SK-N-SH (cell line): ENCODE data around the gene ZSWIM5. TPM values are rescaled to one million over a fixed set of nuclear protein-coding genes. Genes with fewer than 3 reads are reported as not detected.
"Not testable (repeated sequence)": the region's sequence is repeated elsewhere in the genome, so short reads cannot be mapped to it uniquely, and the experiment has no call there.

Source experiments
- CTCF ChIA-PET: fragments of 300-600, 350-600 bp; formaldehyde crosslinking; extraction: SDS; loops from one replicate; lab custom pipeline; 2021; lab: Yijun Ruan, JAX
- POLR2A ChIA-PET: fragments of 350-600 bp; sonication (Branson Sonifier 250); formaldehyde crosslinking; extraction: SDS; loops from one replicate; lab custom pipeline; 2020; ENCODE audit warnings: antibody characterized with exemption, inconsistent platforms; lab: Yijun Ruan, JAX
- DNase-seq: peaks from one replicate; pipeline ENCODE4 v3.0.0; 2012
- H2AFZ ChIP-seq: fragments of 200-600 bp; sonication (generic); 2 replicates; pipeline ENCODE4 v1.8.1; 2016; ENCODE audit warnings: antibody characterized with exemption, mild to moderate bottlenecking, low read depth
- H3F3A ChIP-seq: fragments of 200-600 bp; sonication (generic); replicated peaks from 2 replicates; pipeline ENCODE3; 2016; ENCODE audit warnings: antibody characterized with exemption, mild to moderate bottlenecking; ENCODE audit not compliant: insufficient read depth
- H3K27ac ChIP-seq, 2 experiments: fragments of 200-500 bp in 1 of 2; fragments of 200-600 bp in 1 of 2; sonication (Bioruptor generic) in 1 of 2; sonication (generic), shearing (Covaris generic) in 1 of 2; 2 replicates each; pipeline versions ENCODE4 v1.5.1 to v1.6.1; 2014 to 2016; ENCODE audit warnings: low read depth in 2 of 2, inconsistent platforms in 1 of 2, low read length in 1 of 2, mild to moderate bottlenecking in 1 of 2, mixed read lengths in 1 of 2
- H3K27me3 ChIP-seq: fragments of 200-600 bp; sonication (generic), shearing (Covaris generic); 2 replicates; pipeline ENCODE4 v1.6.1; 2016; ENCODE audit warnings: mixed run types; ENCODE audit not compliant: insufficient read depth
- H3K36me3 ChIP-seq, 2 experiments: fragments of 200-500 bp in 1 of 2; fragments of 200-600 bp in 1 of 2; sonication (Bioruptor generic) in 1 of 2; sonication (generic) in 1 of 2; replicated peaks in 1 of 2; 2 replicates each; pipeline versions ENCODE3 to v1.5.1; 2014 to 2016; ENCODE audit warnings: low read length in 1 of 2, mild to moderate bottlenecking in 1 of 2; ENCODE audit not compliant: insufficient read depth in 2 of 2, control insufficient read depth in 1 of 2
- H3K4me1 ChIP-seq, 2 experiments: fragments of 200-500 bp in 1 of 2; fragments of 200-600 bp in 1 of 2; sonication (Bioruptor generic) in 1 of 2; sonication (generic), shearing (Covaris generic) in 1 of 2; 2 replicates each; pipeline versions ENCODE4 v1.5.1 to v1.6.1; 2014 to 2016; ENCODE audit warnings: low read depth in 1 of 2, low read length in 1 of 2, mixed run types in 1 of 2; ENCODE audit not compliant: insufficient read depth in 2 of 2, control insufficient read depth in 1 of 2
- H3K4me2 ChIP-seq: fragments of 200-600 bp; sonication (generic), shearing (Covaris generic); 2 replicates; pipeline ENCODE4 v1.6.1; 2017; ENCODE audit warnings: mixed run types
- H3K4me3 ChIP-seq, 2 experiments: fragments of 200-500 bp in 1 of 2; fragments of 200-600 bp in 1 of 2; sonication (Bioruptor generic) in 1 of 2; sonication (generic), shearing (Covaris generic) in 1 of 2; 2 replicates each; pipeline versions ENCODE4 v1.5.1 to v1.8.1; 2014 to 2016; ENCODE audit warnings: low read depth in 2 of 2, inconsistent platforms in 1 of 2, low read length in 1 of 2, mild to moderate bottlenecking in 1 of 2, mixed read lengths in 1 of 2, moderate library complexity in 1 of 2
- H3K79me2 ChIP-seq: fragments of 200-600 bp; sonication (generic); 2 replicates; pipeline ENCODE4 v1.8.1; 2017; ENCODE audit warnings: mild to moderate bottlenecking; ENCODE audit not compliant: insufficient read depth
- H3K9ac ChIP-seq: fragments of 200-600 bp; sonication (generic); 2 replicates; pipeline ENCODE4 v1.6.1; 2017; ENCODE audit warnings: mixed run types
- H3K9me2 ChIP-seq: fragments of 200-600 bp; sonication (generic); 2 replicates; pipeline ENCODE4 v1.6.1; 2017; ENCODE audit warnings: mixed run types
- H3K9me3 ChIP-seq: fragments of 200-600 bp; sonication (generic); 2 replicates; pipeline ENCODE4 v1.6.1; 2017; ENCODE audit warnings: mixed run types, mild to moderate bottlenecking, moderate library complexity
- H4K20me1 ChIP-seq: fragments of 200-600 bp; sonication (generic); 2 replicates; pipeline ENCODE4 v1.6.1; 2017; ENCODE audit warnings: mild to moderate bottlenecking, mixed run types; ENCODE audit not compliant: insufficient read depth
- EP300 ChIP-seq, 2 experiments: IDR thresholded peaks; 2 replicates each; pipeline versions ENCODE4 v1.4.0 to v1.6.1; 2012; ENCODE audit warnings: borderline replicate concordance in 1 of 2, low read depth in 1 of 2, low read length in 1 of 2
- FOXJ3 ChIP-seq: sonication (generic); formaldehyde crosslinking; IDR thresholded peaks from 2 replicates; pipeline ENCODE4 v1.5.1; 2020; ENCODE audit warnings: mild to moderate bottlenecking, missing genetic modification reagents
- FOXM1 ChIP-seq: IDR thresholded peaks from 2 replicates; pipeline ENCODE4 v1.4.0; 2012; ENCODE audit warnings: low read depth, mild to moderate bottlenecking
- GATA2 ChIP-seq: sonication (generic); formaldehyde crosslinking; IDR thresholded peaks from 2 replicates; pipeline ENCODE4 v1.5.0; 2020; ENCODE audit warnings: mild to moderate bottlenecking, missing genetic modification reagents
- JUND ChIP-seq: IDR thresholded peaks from 2 replicates; pipeline ENCODE4 v1.4.0; 2012
- MEF2A ChIP-seq: IDR thresholded peaks from 2 replicates; pipeline ENCODE4 v1.4.0; 2012; ENCODE audit warnings: low read depth, borderline replicate concordance
- NFIC ChIP-seq: IDR thresholded peaks from 2 replicates; pipeline ENCODE4 v1.4.0; 2012; ENCODE audit warnings: borderline replicate concordance
- NRF1 ChIP-seq: IDR thresholded peaks from 2 replicates; pipeline ENCODE4 v1.6.1; 2012; ENCODE audit warnings: low read depth, mild to moderate bottlenecking, low read length
- POLR2AphosphoS5 ChIP-seq: IDR thresholded peaks from 2 replicates; pipeline ENCODE4 v1.6.1; 2012; ENCODE audit warnings: low read depth, low read length
- RAD21 ChIP-seq: IDR thresholded peaks from 2 replicates; pipeline ENCODE4 v1.6.1; 2012; ENCODE audit warnings: mild to moderate bottlenecking, low read length
- RXRA ChIP-seq: IDR thresholded peaks from 2 replicates; pipeline ENCODE4 v1.4.0; 2012; ENCODE audit warnings: low read depth, mild to moderate bottlenecking, borderline replicate concordance
- SIN3A ChIP-seq: IDR thresholded peaks from 2 replicates; pipeline ENCODE4 v1.6.1; 2012; ENCODE audit warnings: low read depth, mild to moderate bottlenecking, low read length, moderate library complexity, borderline replicate concordance
- TAF1 ChIP-seq: IDR thresholded peaks from 2 replicates; pipeline ENCODE4 v1.6.1; 2012; ENCODE audit warnings: low read depth, mild to moderate bottlenecking, low read length, moderate library complexity, borderline replicate concordance
- TEAD4 ChIP-seq: IDR thresholded peaks from 2 replicates; pipeline ENCODE4 v1.4.0; 2012; ENCODE audit warnings: mild to moderate bottlenecking, borderline replicate concordance; ENCODE audit not compliant: insufficient read depth
- YY1 ChIP-seq: IDR thresholded peaks from 2 replicates; pipeline ENCODE4 v1.4.0; 2012; ENCODE audit warnings: low read depth, mild to moderate bottlenecking
- WGBS: methylation state at CpG from one replicate; pipeline ENCODE4 v1.1.6; 2017; ENCODE audit warnings: low lambda C conversion rate; 5-methylcytosine and 5-hydroxymethylcytosine counted together
- polyA plus RNA-seq, 3 experiments: library from polyadenylated mRNA; depleted of rRNA; stranded (reverse); fragments of >200 nt; gene quantifications; 2 replicates each; pipeline ENCODE4 v1.2.3, GENCODE V29; 2012
- TF ChIP-seq, protein P1 (sequence below): fragments of 200-600 bp; sonication (generic); IDR thresholded peaks from 2 replicates; pipeline ENCODE4 v1.6.1; 2017; ENCODE audit warnings: antibody characterized with exemption, mild to moderate bottlenecking, moderate library complexity
- TF ChIP-seq, protein P2 (sequence below): IDR thresholded peaks from 2 replicates; pipeline ENCODE4 v1.4.0; 2012; ENCODE audit warnings: low read depth
- TF ChIP-seq, protein P3 (sequence below): fragments of 150-350 bp; IDR thresholded peaks from 2 replicates; pipeline ENCODE4 v1.6.1; 2017; ENCODE audit warnings: antibody characterized with exemption, low read length, low read depth, borderline replicate concordance
- TF ChIP-seq, protein P4 (sequence below): IDR thresholded peaks from 2 replicates; pipeline ENCODE4; 2012
- TF ChIP-seq, protein P5 (sequence below): fragments of 150-350 bp; IDR thresholded peaks from 2 replicates; pipeline ENCODE4 v1.6.1; 2016; ENCODE audit warnings: mild to moderate bottlenecking, low read depth, low read length

Gene ZSWIM5
- polyA plus RNA-seq, 1 of the 3 experiments (the other 2 are of a cell fraction): 0.07 TPM

DNA sequence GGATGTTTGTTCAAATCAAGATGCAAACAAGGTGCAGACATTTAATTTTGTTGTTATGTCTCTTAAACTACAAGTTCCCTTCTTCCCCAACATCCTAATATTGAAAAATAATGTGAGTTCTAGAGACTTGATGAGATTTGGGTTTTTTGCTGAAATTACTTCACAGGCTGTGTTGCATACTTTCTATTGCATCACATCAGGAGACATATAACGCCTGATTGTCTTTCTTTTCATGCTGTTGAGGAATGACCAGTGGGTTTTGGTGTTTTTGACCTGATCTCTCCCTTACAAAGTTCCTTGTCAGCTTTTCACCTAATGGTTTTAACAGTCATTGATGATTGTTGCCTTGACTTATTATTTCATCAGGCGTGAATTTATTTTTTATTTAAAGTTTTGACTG lies 111.0 kb downstream of the ZSWIM5 start:
- H3K9me3 ChIP-seq: no peaks in the 10 kb centered on the region
- H3F3A ChIP-seq: no peaks in the 10 kb centered on the region
- H3K4me2 ChIP-seq: no peak overlapping the region
- no peak overlapping the region for H3K9ac ChIP-seq
- H2AFZ ChIP-seq: no peak overlapping the region
- H3K36me3 ChIP-seq: no peaks in the 10 kb centered on the region
- no peak for TF ChIP-seq POLR2AphosphoS5
- TF ChIP-seq, protein P1, sequence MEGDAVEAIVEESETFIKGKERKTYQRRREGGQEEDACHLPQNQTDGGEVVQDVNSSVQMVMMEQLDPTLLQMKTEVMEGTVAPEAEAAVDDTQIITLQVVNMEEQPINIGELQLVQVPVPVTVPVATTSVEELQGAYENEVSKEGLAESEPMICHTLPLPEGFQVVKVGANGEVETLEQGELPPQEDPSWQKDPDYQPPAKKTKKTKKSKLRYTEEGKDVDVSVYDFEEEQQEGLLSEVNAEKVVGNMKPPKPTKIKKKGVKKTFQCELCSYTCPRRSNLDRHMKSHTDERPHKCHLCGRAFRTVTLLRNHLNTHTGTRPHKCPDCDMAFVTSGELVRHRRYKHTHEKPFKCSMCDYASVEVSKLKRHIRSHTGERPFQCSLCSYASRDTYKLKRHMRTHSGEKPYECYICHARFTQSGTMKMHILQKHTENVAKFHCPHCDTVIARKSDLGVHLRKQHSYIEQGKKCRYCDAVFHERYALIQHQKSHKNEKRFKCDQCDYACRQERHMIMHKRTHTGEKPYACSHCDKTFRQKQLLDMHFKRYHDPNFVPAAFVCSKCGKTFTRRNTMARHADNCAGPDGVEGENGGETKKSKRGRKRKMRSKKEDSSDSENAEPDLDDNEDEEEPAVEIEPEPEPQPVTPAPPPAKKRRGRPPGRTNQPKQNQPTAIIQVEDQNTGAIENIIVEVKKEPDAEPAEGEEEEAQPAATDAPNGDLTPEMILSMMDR: no peak
- TF ChIP-seq FOXM1: no peak
- no peak for TF ChIP-seq JUND
- no peak for TF ChIP-seq RXRA
- no peak for TF ChIP-seq NFIC
- TF ChIP-seq TAF1: no peak
- TF ChIP-seq, protein P2, sequence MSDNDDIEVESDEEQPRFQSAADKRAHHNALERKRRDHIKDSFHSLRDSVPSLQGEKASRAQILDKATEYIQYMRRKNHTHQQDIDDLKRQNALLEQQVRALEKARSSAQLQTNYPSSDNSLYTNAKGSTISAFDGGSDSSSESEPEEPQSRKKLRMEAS: no peak
- TF ChIP-seq, protein P3, sequence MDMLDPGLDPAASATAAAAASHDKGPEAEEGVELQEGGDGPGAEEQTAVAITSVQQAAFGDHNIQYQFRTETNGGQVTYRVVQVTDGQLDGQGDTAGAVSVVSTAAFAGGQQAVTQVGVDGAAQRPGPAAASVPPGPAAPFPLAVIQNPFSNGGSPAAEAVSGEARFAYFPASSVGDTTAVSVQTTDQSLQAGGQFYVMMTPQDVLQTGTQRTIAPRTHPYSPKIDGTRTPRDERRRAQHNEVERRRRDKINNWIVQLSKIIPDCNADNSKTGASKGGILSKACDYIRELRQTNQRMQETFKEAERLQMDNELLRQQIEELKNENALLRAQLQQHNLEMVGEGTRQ: no peak
- TF ChIP-seq GATA2 (CRISPR knock-in tag): no peak
- TF ChIP-seq EP300 (IDR thresholded peaks at IDR 0.05; ENCODE audit: borderline replicate concordance in 1 of 2, low read depth in 1 of 2, low read length in 1 of 2): no peak
- TF ChIP-seq MEF2A: no peak
- TF ChIP-seq FOXJ3: no peak
- TF ChIP-seq YY1: no peak
- TF ChIP-seq, protein P4, sequence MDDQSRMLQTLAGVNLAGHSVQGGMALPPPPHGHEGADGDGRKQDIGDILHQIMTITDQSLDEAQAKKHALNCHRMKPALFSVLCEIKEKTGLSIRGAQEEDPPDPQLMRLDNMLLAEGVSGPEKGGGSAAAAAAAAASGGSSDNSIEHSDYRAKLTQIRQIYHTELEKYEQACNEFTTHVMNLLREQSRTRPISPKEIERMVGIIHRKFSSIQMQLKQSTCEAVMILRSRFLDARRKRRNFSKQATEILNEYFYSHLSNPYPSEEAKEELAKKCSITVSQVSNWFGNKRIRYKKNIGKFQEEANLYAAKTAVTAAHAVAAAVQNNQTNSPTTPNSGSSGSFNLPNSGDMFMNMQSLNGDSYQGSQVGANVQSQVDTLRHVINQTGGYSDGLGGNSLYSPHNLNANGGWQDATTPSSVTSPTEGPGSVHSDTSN: no peak
- TF ChIP-seq TEAD4: no peak
- TF ChIP-seq, protein P5, sequence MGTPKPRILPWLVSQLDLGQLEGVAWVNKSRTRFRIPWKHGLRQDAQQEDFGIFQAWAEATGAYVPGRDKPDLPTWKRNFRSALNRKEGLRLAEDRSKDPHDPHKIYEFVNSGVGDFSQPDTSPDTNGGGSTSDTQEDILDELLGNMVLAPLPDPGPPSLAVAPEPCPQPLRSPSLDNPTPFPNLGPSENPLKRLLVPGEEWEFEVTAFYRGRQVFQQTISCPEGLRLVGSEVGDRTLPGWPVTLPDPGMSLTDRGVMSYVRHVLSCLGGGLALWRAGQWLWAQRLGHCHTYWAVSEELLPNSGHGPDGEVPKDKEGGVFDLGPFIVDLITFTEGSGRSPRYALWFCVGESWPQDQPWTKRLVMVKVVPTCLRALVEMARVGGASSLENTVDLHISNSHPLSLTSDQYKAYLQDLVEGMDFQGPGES: no peak
- TF ChIP-seq RAD21: no peak
- TF ChIP-seq SIN3A: no peak
- TF ChIP-seq NRF1: no peak
- TF ChIP-seq, all 33 proteins: peak for 0
- Histone ChIP-seq H3K27me3 (no peaks in the 10 kb centered on the region; the same call in 1 of the 2 replicates), H3K4me1 (no peaks in the 10 kb centered on the region), H4K20me1 (no peaks in the 10 kb centered on the region), H3K27ac (no peak overlapping the region), H3K79me2 (no peaks in the 10 kb centered on the region), H3K4me3 (no peak overlapping the region), H3K9me2 (no peaks in the 10 kb centered on the region)
- DNase-seq: no peak
- POLR2A ChIA-PET: no interaction called here
- CTCF ChIA-PET: no interaction called here
- 35% methylated on average over 2 of the region's 2 CpGs for WGBS

DNA sequence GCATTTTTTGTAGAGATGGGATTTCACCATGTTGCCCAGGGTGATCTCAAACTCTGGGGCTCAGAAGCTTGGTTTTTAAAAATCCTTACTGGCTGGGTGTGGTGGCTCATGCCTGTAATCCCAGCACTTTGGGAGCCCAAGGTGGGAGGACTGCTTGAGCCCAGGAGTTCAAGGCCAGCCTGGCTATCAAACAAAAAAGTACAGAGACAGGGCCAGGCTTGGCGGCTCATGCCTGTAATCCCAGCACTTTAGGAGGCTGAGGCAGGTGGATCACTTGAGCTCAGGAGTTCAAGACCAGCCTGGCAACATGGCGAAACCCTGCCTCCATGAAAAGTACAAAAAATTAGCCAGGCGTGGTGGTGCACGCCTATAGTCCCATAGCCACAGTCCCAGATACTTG lies 112.0 kb downstream of the ZSWIM5 start:
- WGBS: 69% methylated on average over 4 of the region's 4 CpGs

More for the DNA sequence above, 112.0 kb downstream of the ZSWIM5 start:
- H3K4me1 ChIP-seq, H2AFZ ChIP-seq, POLR2A ChIA-PET, H3F3A ChIP-seq, H3K4me2 ChIP-seq, DNase-seq, H3K79me2 ChIP-seq, H3K9me3 ChIP-seq, H4K20me1 ChIP-seq, H3K27me3 ChIP-seq, H3K9me2 ChIP-seq, H3K9ac ChIP-seq, H3K36me3 ChIP-seq, H3K4me3 ChIP-seq, H3K27ac ChIP-seq: not testable (repeated sequence)
- CTCF ChIA-PET: interaction anchor here (2.2 kb wide), 1 partner anchor 80 kb away, joined by 4 read pairs; no protein-coding TSS in a partner anchor
